ENCODE results near the gene TMEM231.
"Not testable (repeated sequence)": the region's sequence is repeated elsewhere in the genome, so short reads cannot be mapped to it uniquely, and the experiment has no call there.

The TMEM231 gene

DNA sequence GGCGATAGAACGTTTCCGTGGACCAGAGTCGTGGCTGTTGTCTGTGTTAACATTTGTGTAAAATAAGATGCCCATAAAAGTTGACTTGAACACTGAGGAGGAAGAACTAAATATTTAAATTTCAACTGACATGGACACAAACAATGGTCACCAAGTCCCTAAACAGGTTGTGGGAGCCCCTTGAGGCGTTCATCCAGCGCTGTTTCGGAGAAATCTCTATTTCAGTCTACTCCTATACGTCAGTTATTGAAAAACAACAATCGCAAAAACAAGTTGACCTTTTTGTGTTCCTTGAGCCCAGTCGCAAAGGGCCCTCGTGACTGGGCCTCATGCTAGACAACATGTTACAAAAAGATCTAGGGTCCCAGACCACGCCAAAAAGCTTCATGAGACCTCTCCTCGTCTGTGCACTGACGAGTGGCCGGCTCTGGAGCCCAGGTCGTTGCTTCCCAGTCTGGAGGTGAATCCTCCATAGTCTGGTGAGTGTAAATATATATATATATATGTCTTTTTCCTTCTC is 439 bp upstream of the TMEM231 start:
- in situ Hi-C loops (cut with HindIII; ENCODE audit: low sequenced_read_pairs) = no loop called here
- DNase-seq (ENCODE audit: low read depth, low spot score) = no peak
- no peak for TF ChIP-seq CTCF (IDR thresholded peaks at IDR 0.05; ENCODE audit: low read depth, low read length)
- peak overlapping the region; percentile 69 for H3K4me3 ChIP-seq (ENCODE audit: low read depth, low read length)

DNA sequence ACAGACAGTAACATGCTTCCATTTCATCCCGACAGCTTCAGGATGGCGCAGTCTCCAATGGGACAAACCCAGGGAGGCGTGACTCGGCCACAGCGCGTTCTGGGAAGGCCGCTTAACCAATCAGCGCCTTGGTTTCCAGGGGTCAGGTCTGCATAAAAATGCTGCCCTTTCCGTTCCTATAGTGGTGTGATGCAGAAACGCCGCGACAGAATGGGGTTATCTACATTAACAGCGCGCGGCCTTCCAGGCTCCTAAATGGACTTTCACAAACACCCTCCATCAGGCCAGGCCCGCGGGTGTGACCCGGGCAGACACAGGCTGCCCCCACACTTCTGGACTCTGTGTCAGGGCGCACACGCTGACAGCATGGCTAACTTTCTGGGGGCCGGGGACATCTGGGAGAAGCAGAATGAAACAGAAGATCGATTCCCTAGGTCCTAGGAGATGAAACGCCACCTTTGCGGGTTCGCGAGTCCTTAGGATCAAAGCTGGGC is 792 bp downstream of the TMEM231 start:
- in situ Hi-C loops (cut with HindIII; ENCODE audit: low sequenced_read_pairs) = no loop called here
- DNase-seq (ENCODE audit: low read depth, low spot score) = peak; percentile 86
- TF ChIP-seq CTCF (IDR thresholded peaks at IDR 0.05; ENCODE audit: low read depth, low read length) = no peak
- peak overlapping the region; percentile 69 for H3K4me3 ChIP-seq (ENCODE audit: low read depth, low read length)

GRCh38 chr16:75552951-75553350 is 3.1 kb downstream of the TMEM231 start:
- in situ Hi-C loops (cut with HindIII; ENCODE audit: low sequenced_read_pairs) = no loop called here
- no peak for DNase-seq (ENCODE audit: low read depth, low spot score)
- TF ChIP-seq CTCF (IDR thresholded peaks at IDR 0.05; ENCODE audit: low read depth, low read length) = no peak
- H3K4me3 ChIP-seq (ENCODE audit: low read depth, low read length) = no peak overlapping the region

DNA sequence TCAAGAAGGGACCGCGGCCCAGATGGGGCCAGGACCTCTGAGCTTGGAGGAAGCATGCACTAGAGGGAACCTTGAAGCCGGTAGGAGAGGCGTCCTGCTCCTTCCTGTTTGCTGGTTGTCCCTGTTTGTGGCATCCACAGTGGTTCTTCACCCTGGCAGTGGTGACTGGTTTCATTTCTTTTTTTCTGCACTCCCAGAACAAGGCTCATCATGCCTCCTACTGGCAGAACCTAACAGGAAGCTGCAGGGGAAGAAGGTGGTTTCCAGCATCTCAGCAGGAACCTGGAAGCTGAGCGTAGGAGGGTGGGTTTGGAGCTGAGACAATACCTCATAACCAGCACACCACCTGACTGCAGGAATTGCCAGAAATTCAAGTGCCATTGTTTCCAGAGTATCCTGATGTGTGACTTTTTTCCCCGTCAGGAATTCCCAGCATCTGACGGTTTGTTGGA is 5.8 kb downstream of the TMEM231 start:
- DNase-seq (ENCODE audit: low read depth, low spot score) = peak; percentile 53
- TF ChIP-seq CTCF (IDR thresholded peaks at IDR 0.05; ENCODE audit: low read depth, low read length) = peak; percentile 72
- H3K4me3 ChIP-seq (ENCODE audit: low read depth, low read length) = no peak overlapping the region
- in situ Hi-C loops (cut with HindIII; ENCODE audit: low sequenced_read_pairs) = no loop called here

DNA sequence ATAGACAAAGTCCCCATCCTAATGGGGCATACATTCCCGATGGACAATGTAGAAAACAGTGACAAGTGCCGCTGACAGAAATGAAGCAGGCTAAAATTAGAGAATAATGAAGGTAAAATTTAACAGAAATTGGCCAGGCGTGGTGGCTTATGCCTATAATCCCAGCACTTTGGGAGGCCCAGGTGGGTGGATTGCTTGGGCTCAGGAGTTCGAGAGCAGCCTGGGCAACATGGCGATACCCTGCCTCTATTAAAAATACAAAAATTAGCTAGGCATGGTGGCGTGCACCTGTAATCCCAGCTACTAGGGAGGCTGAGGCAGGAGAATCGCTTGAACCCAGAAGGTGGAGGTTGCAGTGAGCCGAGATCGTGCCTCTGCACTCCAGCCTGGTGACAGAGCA is 7.6 kb downstream of the TMEM231 start:
- H3K4me3 ChIP-seq (ENCODE audit: low read depth, low read length); DNase-seq (ENCODE audit: low read depth, low spot score); in situ Hi-C loops (cut with HindIII; ENCODE audit: low sequenced_read_pairs): not testable (repeated sequence)

- in situ Hi-C loops (cut with HindIII; ENCODE audit: low sequenced_read_pairs) = no loop called here
- no peak overlapping the region for H3K4me3 ChIP-seq (ENCODE audit: low read depth, low read length)
- no peak for TF ChIP-seq CTCF (IDR thresholded peaks at IDR 0.05; ENCODE audit: low read depth, low read length)
Measured at GRCh38 chr16:75546293-75546692, 9.8 kb downstream of the TMEM231 start.

DNA sequence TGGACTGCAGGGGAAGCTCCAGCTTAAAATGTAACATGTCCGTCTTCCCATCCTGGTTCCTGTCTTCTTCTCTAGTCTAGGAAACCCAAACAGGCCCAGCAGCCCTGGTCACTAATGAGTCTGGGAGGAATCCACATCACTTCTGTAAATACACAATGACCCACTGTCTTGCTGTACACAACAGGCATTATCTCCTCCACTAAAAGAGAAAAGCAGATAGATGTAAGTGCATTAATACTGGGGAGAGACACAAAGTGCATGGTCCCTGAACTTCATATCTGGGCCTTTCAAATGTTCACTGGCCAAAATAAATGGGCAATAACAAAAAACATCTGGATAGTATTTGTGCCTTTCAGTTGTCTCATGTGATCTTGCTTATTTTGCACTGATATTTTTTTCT is 10.2 kb downstream of the TMEM231 start:
- H3K4me3 ChIP-seq (ENCODE audit: low read depth, low read length); DNase-seq (ENCODE audit: low read depth, low spot score); in situ Hi-C loops (cut with HindIII; ENCODE audit: low sequenced_read_pairs): not testable (repeated sequence)

More at GRCh38 chr16:75546293-75546692, 9.8 kb downstream of the TMEM231 start:
- DNase-seq (ENCODE audit: low read depth, low spot score) = no peak

GRCh38 chr16:75542462-75542861 is 13.6 kb downstream of the TMEM231 start:
- in situ Hi-C loops (cut with HindIII; ENCODE audit: low sequenced_read_pairs); DNase-seq (ENCODE audit: low read depth, low spot score); H3K4me3 ChIP-seq (ENCODE audit: low read depth, low read length): not testable (repeated sequence)

Measured in astrocyte of the spinal cord (primary cell).